Liver (tissue), 9 donors: Measurements from ENCODE around the gene NEK2. TPM values are rescaled to one million over a fixed set of nuclear protein-coding genes. Genes with fewer than 3 reads are reported as not detected.

Experiments
- DNase-seq: peaks from one replicate; pipeline ENCODE4 v3.0.0-alpha.2; 2017; ENCODE audit warnings: low spot score
- H3K27ac ChIP-seq, 2 donors: one replicate each; pipeline ENCODE4 v1.7.0; 2013; ENCODE audit warnings: inconsistent platforms in 2 of 2, low read length in 2 of 2, control low read depth in 1 of 2, low read depth in 1 of 2, mild to moderate bottlenecking in 1 of 2
- H3K27me3 ChIP-seq, 4 donors: one replicate each; pipeline versions ENCODE4 v1.6.1 to v1.7.0; 2013; ENCODE audit warnings: low read length in 3 of 4, inconsistent platforms in 1 of 4, mild to moderate bottlenecking in 1 of 4, moderate library complexity in 1 of 4; ENCODE audit not compliant: control insufficient read depth in 4 of 4, insufficient read depth in 4 of 4
- H3K36me3 ChIP-seq, 4 donors: one replicate each; pipeline versions ENCODE4 v1.6.1 to v1.7.0; 2013; ENCODE audit warnings: low read length in 3 of 4, mild to moderate bottlenecking in 3 of 4, low read depth in 1 of 4, moderate library complexity in 1 of 4; ENCODE audit not compliant: control insufficient read depth in 4 of 4, insufficient read depth in 3 of 4
- H3K4me1 ChIP-seq, 4 donors: one replicate each; pipeline versions ENCODE4 v1.6.1 to v1.7.0; 2013; ENCODE audit warnings: low read length in 3 of 4, mild to moderate bottlenecking in 3 of 4, moderate library complexity in 1 of 4; ENCODE audit not compliant: control insufficient read depth in 4 of 4, insufficient read depth in 4 of 4
- H3K4me3 ChIP-seq, 3 donors: one replicate each; pipeline versions ENCODE4 v1.6.1 to v1.7.0; 2013; ENCODE audit warnings: low read length in 3 of 3, control low read depth in 1 of 3, low read depth in 1 of 3, mild to moderate bottlenecking in 1 of 3
- H3K9ac ChIP-seq, 2 donors: one replicate each; pipeline ENCODE4 v1.7.0; 2013; ENCODE audit warnings: low read length in 2 of 2, mild to moderate bottlenecking in 2 of 2, moderate library complexity in 2 of 2, control low read depth in 1 of 2, low read depth in 1 of 2
- H3K9me3 ChIP-seq, 4 donors: one replicate each; pipeline versions ENCODE4 v1.6.1 to v1.7.0; 2013; ENCODE audit warnings: low read length in 3 of 4; ENCODE audit not compliant: control insufficient read depth in 4 of 4
- ATF3 ChIP-seq: IDR thresholded peaks from 2 replicates; pipeline ENCODE4 v1.6.1; 2016; ENCODE audit warnings: antibody characterized with exemption
- EGR1 ChIP-seq, 2 donors: IDR thresholded peaks; 2 replicates each; pipeline ENCODE4 v1.6.1; 2016 to 2018; ENCODE audit warnings: antibody characterized with exemption in 2 of 2, low read depth in 2 of 2
- FOXA1 ChIP-seq: IDR thresholded peaks from 2 replicates; pipeline ENCODE4 v1.6.1; 2016; ENCODE audit warnings: antibody characterized with exemption
- FOXA2 ChIP-seq: IDR thresholded peaks from 2 replicates; pipeline ENCODE4 v1.6.1; 2016; ENCODE audit warnings: antibody characterized with exemption
- GABPA ChIP-seq, 2 donors: IDR thresholded peaks in 1 of 2; conservative IDR thresholded peaks in 1 of 2; 2 replicates each; pipeline ENCODE4 v1.6.1; 2016; ENCODE audit warnings: antibody characterized with exemption in 2 of 2, mild to moderate bottlenecking in 1 of 2, moderate library complexity in 1 of 2
- HNF4A ChIP-seq, 2 donors: conservative IDR thresholded peaks; 2 replicates each; pipeline ENCODE4 v1.6.1; 2016; ENCODE audit warnings: antibody characterized with exemption in 2 of 2, mild to moderate bottlenecking in 2 of 2
- HNF4G ChIP-seq: IDR thresholded peaks from 2 replicates; pipeline ENCODE4 v1.6.1; 2016; ENCODE audit warnings: antibody characterized with exemption
- JUND ChIP-seq, 2 donors: IDR thresholded peaks; 2 replicates each; pipeline ENCODE4 v1.6.1; 2016; ENCODE audit warnings: antibody characterized with exemption in 2 of 2
- NR2F2 ChIP-seq: IDR thresholded peaks from 2 replicates; pipeline ENCODE4 v1.6.1; 2016; ENCODE audit warnings: antibody characterized with exemption
- RXRA ChIP-seq, 2 donors: IDR thresholded peaks; 2 replicates each; pipeline ENCODE4 v1.6.1; 2017 to 2018; ENCODE audit warnings: antibody characterized with exemption in 2 of 2, mild to moderate bottlenecking in 1 of 2
- SP1 ChIP-seq: IDR thresholded peaks from 2 replicates; pipeline ENCODE4 v1.6.1; 2018; ENCODE audit warnings: antibody characterized with exemption, mild to moderate bottlenecking
- TAF1 ChIP-seq: conservative IDR thresholded peaks from 2 replicates; pipeline ENCODE4 v1.6.1; 2016; ENCODE audit warnings: antibody characterized with exemption, mild to moderate bottlenecking
- YY1 ChIP-seq: IDR thresholded peaks from 2 replicates; pipeline ENCODE4 v1.6.1; 2016; ENCODE audit warnings: antibody characterized with exemption, mild to moderate bottlenecking
- WGBS: extraction: QIAGEN DNeasy Blood & Tissue Kit; methylation state at CpG from one replicate; pipeline ENCODE4 v1.1.7; 2013; 5-methylcytosine and 5-hydroxymethylcytosine counted together
- polyA plus RNA-seq, 2 donors: library from polyadenylated mRNA; stranded (reverse) in 1 of 2; unstranded in 1 of 2; fragments of 200-250 nt in 1 of 2; fragments of >200 nt in 1 of 2; fragmentation: Nextera tagmentation in 1 of 2; extraction: Ambion mirVana in 1 of 2; gene quantifications; one replicate each; pipeline versions ENCODE4 v1.2.1 to v1.2.3, GENCODE V29; 2013 to 2015
- total RNA-seq, 2 donors: library from RNA; depleted of rRNA; stranded (reverse); fragments of >200 nt; gene quantifications; one replicate each; pipeline ENCODE4 v1.2.3, GENCODE V29; 2014
- TF ChIP-seq, protein P1 (sequence below): fragments of 150-350 bp; IDR thresholded peaks from 2 replicates; pipeline ENCODE4 v1.5.1; 2017; ENCODE audit warnings: improper control_type of control experiment, low read depth, low read length; ENCODE audit not compliant: missing input control
- TF ChIP-seq, protein P2 (sequence below): IDR thresholded peaks from 2 replicates; pipeline ENCODE4 v1.6.1; 2016; ENCODE audit warnings: antibody characterized with exemption
- TF ChIP-seq, protein P3 (sequence below): IDR thresholded peaks from 2 replicates; pipeline ENCODE4 v1.6.1; 2016; ENCODE audit warnings: antibody characterized with exemption, mild to moderate bottlenecking
- donor health status: healthy.
- donor health status: healthy.
- donor health status: healthy.
- donor health status: healthy.
- donor health status: healthy.

The NEK2 gene
- total and polyA plus RNA-seq, 4 donors, result 0.29 to 25.7 (median 1.3) TPM; not detected in 1

GRCh38 chr1:211634461-211634860 is 41.0 kb downstream of the NEK2 start:
- no peaks in the 10 kb centered on the region for H3K36me3 ChIP-seq
- H3K27me3 ChIP-seq, result no peaks in the 10 kb centered on the region
- TF ChIP-seq RXRA (IDR thresholded peaks at IDR 0.05), result no peak
- no peak for TF ChIP-seq YY1
- TF ChIP-seq GABPA (IDR thresholded peaks at IDR 0.05 in 1 of 2, conservative IDR thresholded peaks at IDR 0.05 in 1 of 2), result no peak
- no peak for TF ChIP-seq TAF1
- TF ChIP-seq, protein P1, sequence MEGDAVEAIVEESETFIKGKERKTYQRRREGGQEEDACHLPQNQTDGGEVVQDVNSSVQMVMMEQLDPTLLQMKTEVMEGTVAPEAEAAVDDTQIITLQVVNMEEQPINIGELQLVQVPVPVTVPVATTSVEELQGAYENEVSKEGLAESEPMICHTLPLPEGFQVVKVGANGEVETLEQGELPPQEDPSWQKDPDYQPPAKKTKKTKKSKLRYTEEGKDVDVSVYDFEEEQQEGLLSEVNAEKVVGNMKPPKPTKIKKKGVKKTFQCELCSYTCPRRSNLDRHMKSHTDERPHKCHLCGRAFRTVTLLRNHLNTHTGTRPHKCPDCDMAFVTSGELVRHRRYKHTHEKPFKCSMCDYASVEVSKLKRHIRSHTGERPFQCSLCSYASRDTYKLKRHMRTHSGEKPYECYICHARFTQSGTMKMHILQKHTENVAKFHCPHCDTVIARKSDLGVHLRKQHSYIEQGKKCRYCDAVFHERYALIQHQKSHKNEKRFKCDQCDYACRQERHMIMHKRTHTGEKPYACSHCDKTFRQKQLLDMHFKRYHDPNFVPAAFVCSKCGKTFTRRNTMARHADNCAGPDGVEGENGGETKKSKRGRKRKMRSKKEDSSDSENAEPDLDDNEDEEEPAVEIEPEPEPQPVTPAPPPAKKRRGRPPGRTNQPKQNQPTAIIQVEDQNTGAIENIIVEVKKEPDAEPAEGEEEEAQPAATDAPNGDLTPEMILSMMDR, result no peak
- TF ChIP-seq FOXA2, result no peak
- TF ChIP-seq, protein P2, sequence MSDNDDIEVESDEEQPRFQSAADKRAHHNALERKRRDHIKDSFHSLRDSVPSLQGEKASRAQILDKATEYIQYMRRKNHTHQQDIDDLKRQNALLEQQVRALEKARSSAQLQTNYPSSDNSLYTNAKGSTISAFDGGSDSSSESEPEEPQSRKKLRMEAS, result no peak
- no peak for TF ChIP-seq NR2F2
- TF ChIP-seq ATF3, result no peak
- TF ChIP-seq SP1, result no peak
- TF ChIP-seq HNF4G, result no peak
- TF ChIP-seq, protein P3, sequence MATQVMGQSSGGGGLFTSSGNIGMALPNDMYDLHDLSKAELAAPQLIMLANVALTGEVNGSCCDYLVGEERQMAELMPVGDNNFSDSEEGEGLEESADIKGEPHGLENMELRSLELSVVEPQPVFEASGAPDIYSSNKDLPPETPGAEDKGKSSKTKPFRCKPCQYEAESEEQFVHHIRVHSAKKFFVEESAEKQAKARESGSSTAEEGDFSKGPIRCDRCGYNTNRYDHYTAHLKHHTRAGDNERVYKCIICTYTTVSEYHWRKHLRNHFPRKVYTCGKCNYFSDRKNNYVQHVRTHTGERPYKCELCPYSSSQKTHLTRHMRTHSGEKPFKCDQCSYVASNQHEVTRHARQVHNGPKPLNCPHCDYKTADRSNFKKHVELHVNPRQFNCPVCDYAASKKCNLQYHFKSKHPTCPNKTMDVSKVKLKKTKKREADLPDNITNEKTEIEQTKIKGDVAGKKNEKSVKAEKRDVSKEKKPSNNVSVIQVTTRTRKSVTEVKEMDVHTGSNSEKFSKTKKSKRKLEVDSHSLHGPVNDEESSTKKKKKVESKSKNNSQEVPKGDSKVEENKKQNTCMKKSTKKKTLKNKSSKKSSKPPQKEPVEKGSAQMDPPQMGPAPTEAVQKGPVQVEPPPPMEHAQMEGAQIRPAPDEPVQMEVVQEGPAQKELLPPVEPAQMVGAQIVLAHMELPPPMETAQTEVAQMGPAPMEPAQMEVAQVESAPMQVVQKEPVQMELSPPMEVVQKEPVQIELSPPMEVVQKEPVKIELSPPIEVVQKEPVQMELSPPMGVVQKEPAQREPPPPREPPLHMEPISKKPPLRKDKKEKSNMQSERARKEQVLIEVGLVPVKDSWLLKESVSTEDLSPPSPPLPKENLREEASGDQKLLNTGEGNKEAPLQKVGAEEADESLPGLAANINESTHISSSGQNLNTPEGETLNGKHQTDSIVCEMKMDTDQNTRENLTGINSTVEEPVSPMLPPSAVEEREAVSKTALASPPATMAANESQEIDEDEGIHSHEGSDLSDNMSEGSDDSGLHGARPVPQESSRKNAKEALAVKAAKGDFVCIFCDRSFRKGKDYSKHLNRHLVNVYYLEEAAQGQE, result no peak
- no peak for TF ChIP-seq HNF4A (conservative IDR thresholded peaks at IDR 0.05)
- TF ChIP-seq FOXA1, result no peak
- peaks cover 3 to 35% (median 15%) of the 10 kb centered on the region in 4 donors for H3K4me1 ChIP-seq
- H3K9ac ChIP-seq, result no peak overlapping the region
- WGBS, result 95% methylated on average over 4 of the region's 4 CpGs
- DNase-seq, result no peak
- H3K27ac ChIP-seq, result no peak overlapping the region
- no peaks in the 10 kb centered on the region for H3K9me3 ChIP-seq
- H3K4me3 ChIP-seq, result no peak overlapping the region

GRCh38 chr1:211633524-211633846 is 41.9 kb downstream of the NEK2 start:
- TF ChIP-seq HNF4A (conservative IDR thresholded peaks at IDR 0.05) (no peak), JUND (IDR thresholded peaks at IDR 0.05) (no peak), EGR1 (IDR thresholded peaks at IDR 0.05; ENCODE audit: low read depth in 2 of 2) (no peak), RXRA (IDR thresholded peaks at IDR 0.05) (no peak)
- TF ChIP-seq, protein P3, result no peak
- TF ChIP-seq, protein P1, result no peak
- H3K27ac ChIP-seq, result no peak overlapping the region
- no peak for DNase-seq

More at GRCh38 chr1:211633524-211633846, 41.9 kb downstream of the NEK2 start:
- Histone ChIP-seq H3K9me3 (no peaks in the 10 kb centered on the region), H3K4me1 (peaks cover 2 to 29% (median 11%) of the 10 kb centered on the region in 4 donors), H3K36me3 (no peaks in the 10 kb centered on the region), H3K4me3 (no peak overlapping the region), H3K27me3 (no peaks in the 10 kb centered on the region), H3K9ac (no peak overlapping the region)
- WGBS, result 87% methylated on average over 8 of the region's 8 CpGs
